Activated B cell treated with CpG ODN at 0.5 μM for 24 hours (primary cell): ENCODE results near the gene TENM4. TPM values are rescaled to one million over a fixed set of nuclear protein-coding genes. Genes with fewer than 3 reads are reported as not detected.

Experiments
- ATAC-seq: fragments of 200-7000 bp; cut with Tn5 transposase; one replicate; pipeline ENCODE4 v1.10.0; 2021; ENCODE audit warnings: low read depth, mild to moderate bottlenecking, moderate library complexity
- CTCF ChIA-PET: fragments of 350-600 bp; sonication (Branson Sonifier 250); formaldehyde crosslinking; loops from one replicate; lab custom pipeline; 2021; ENCODE audit warnings: antibody characterized with exemption; lab: Charles Lee
- POLR2A ChIA-PET: fragments of 350-600 bp; sonication (Branson Sonifier 250); formaldehyde crosslinking; loops from one replicate; lab custom pipeline; 2021; ENCODE audit warnings: antibody characterized with exemption; lab: Charles Lee
- DNase-seq: peaks from one replicate; pipeline ENCODE4 v3.0.0; 2022
- H3K27ac Mint-ChIP-seq: one replicate; pipeline ENCODE4 v1.8.0; 2020; ENCODE audit warnings: mixed read lengths
- H3K27me3 Mint-ChIP-seq: one replicate; pipeline ENCODE4 v1.8.0; 2021; ENCODE audit warnings: mixed read lengths
- H3K36me3 Mint-ChIP-seq: one replicate; pipeline ENCODE4 v1.8.0; 2021; ENCODE audit warnings: low read depth, mixed read lengths
- H3K4me1 Mint-ChIP-seq: one replicate; pipeline ENCODE4 v1.8.0; 2021; ENCODE audit warnings: mixed read lengths
- H3K4me3 Mint-ChIP-seq: one replicate; pipeline ENCODE4 v1.8.0; 2020; ENCODE audit warnings: mild to moderate bottlenecking, mixed read lengths
- H3K9me3 Mint-ChIP-seq: one replicate; pipeline ENCODE4 v1.8.0; 2020; ENCODE audit warnings: mixed read lengths
- intact Hi-C: fragments of 100-400 bp; cut with micrococcal nuclease; formaldehyde crosslinking; loops from one replicate; pipeline ENCODE4 v1.15.1; 2024
- total RNA-seq: library from RNA; stranded (reverse); gene quantifications from 2 replicates; pipeline ENCODE4 v1.2.3, GENCODE V29; 2022
- TF ChIP-seq, protein P1 (sequence below): fragments of 200-600 bp; IDR thresholded peaks from one replicate; pipeline ENCODE4 v1.8.0; 2022; ENCODE audit warnings: antibody characterized with exemption, mild to moderate bottlenecking

The TENM4 gene
- total RNA-seq, 1 donor from 2014 or later = 2.4 TPM

DNA sequence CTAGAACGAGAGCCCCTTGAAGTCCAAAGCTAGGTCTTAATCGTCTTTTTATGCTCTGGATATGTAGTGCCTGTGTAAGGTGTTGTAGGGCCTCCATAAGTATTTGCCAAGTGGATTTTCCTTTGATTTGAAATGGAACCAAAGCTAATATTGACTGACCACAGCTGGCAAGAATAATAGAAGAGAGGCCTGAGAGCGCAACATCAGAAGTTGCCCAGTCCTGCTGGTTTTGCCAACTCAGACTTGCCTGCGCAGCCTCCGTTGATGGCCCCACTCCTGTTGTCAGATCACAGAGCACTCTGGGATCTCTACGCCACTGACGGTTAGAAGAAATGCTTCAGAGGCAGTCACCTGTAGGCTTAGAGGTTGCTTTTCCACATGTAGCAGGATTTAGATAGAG is 251.2 kb downstream of the TENM4 start:
- Mint-ChIP-seq H3K27me3 (peaks cover 2% of the 10 kb centered on the region), H3K27ac (no peak overlapping the region), H3K4me3 (no peak overlapping the region), H3K4me1 (no peaks in the 10 kb centered on the region), H3K36me3 (no peaks in the 10 kb centered on the region), H3K9me3 (no peaks in the 10 kb centered on the region)
- intact Hi-C loops = no loop called here
- DNase-seq = no peak
- POLR2A ChIA-PET = no interaction called here
- CTCF ChIA-PET = no interaction called here
- ATAC-seq = no peak
- TF ChIP-seq, protein P1, sequence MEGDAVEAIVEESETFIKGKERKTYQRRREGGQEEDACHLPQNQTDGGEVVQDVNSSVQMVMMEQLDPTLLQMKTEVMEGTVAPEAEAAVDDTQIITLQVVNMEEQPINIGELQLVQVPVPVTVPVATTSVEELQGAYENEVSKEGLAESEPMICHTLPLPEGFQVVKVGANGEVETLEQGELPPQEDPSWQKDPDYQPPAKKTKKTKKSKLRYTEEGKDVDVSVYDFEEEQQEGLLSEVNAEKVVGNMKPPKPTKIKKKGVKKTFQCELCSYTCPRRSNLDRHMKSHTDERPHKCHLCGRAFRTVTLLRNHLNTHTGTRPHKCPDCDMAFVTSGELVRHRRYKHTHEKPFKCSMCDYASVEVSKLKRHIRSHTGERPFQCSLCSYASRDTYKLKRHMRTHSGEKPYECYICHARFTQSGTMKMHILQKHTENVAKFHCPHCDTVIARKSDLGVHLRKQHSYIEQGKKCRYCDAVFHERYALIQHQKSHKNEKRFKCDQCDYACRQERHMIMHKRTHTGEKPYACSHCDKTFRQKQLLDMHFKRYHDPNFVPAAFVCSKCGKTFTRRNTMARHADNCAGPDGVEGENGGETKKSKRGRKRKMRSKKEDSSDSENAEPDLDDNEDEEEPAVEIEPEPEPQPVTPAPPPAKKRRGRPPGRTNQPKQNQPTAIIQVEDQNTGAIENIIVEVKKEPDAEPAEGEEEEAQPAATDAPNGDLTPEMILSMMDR = no peak

DNA sequence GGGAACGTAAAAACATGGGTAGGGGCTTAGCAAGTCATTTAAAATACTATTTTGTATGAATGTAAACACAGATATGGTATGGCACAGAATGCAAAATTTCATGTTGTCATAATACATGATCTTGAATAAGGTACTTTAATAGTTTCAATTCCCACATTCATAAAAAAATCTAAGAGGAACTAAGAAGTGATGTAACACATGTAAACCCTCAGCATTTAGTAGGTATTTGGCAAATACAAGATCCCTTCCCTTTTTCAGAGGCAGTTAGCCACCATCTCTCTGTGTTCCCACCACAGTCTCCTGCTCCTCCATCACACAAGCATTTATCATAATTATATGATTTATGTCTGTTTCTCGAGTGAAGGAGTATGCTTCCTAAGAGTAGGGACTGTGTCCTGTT is 251.8 kb downstream of the TENM4 start:
- DNase-seq (no peak), ATAC-seq (no peak)
- ChIA-PET POLR2A (no interaction called here), CTCF (no interaction called here)
- Mint-ChIP-seq H3K9me3 (no peaks in the 10 kb centered on the region), H3K4me3 (no peak overlapping the region), H3K4me1 (no peaks in the 10 kb centered on the region), H3K36me3 (no peaks in the 10 kb centered on the region), H3K27ac (no peak overlapping the region), H3K27me3 (peaks cover 2% of the 10 kb centered on the region)
- intact Hi-C loops = no loop called here
- TF ChIP-seq, protein P1 = no peak

DNA sequence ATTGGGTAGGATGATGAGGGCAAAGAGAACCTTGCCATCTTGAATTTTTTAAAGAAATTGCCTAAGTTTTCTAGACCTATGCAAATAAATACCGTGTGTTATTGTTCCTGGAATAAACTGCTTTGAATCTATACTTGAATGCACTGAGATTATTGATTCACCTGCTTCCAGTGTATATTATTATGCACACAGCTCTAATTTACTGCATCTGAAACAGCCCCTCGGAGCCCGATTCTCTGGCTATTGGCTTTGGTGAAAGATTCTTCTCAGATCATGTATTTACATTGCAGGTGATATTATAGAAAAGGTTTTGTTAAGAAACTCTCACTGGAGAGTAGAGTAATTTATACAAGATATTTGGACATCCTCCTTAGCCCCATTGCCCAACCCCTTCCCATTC is 254.2 kb downstream of the TENM4 start:
- CTCF ChIA-PET = no interaction called here
- Mint-ChIP-seq H3K4me1 (no peaks in the 10 kb centered on the region), H3K9me3 (peaks cover 2% of the 10 kb centered on the region), H3K27ac (no peak overlapping the region), H3K4me3 (no peak overlapping the region), H3K36me3 (no peaks in the 10 kb centered on the region), H3K27me3 (peaks cover 2% of the 10 kb centered on the region)
- intact Hi-C loops = no loop called here
- no peak for DNase-seq
- POLR2A ChIA-PET = no interaction called here
- ATAC-seq = no peak
- TF ChIP-seq, protein P1 = no peak

DNA sequence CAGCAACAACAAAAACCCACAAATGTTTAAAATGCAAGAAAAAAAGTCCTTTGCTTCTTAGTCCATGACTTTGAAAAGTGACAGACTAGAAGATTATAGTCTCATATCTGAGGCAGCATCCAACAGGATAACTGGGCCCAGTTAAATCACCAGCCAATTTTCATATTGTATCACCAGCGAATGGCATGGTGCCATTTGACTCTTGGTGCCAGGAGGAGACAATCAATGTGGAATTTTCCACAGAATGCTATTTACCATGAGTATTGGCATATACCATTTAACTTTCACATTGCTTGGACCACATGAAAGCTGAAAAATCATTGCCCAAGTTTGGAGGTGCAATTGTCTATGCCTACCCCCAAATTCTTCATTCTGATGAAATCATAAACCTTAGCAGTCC is 255.5 kb downstream of the TENM4 start:
- TF ChIP-seq, protein P1 = no peak

DNA sequence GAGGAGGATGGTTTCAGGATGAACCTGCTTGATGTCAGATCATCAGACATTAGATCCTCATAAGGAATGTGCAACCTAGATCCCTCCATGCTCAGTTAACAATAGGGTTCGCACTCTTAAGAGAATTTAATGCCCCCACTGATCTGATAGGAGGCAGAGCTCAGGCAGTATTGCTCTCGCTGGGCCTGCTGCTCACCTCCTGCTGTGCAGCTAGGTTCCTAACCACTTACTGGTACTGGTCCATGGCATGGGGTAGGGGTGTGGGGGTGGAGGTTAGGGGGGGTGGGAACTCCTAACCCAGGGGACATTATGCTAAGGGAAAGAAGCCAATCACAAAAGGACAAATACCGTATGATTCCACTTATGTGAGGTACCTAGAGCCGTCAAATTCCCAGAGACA is 256.5 kb downstream of the TENM4 start:
- ChIA-PET CTCF (no interaction called here), POLR2A (no interaction called here)
- Mint-ChIP-seq H3K27me3 (peaks cover 4% of the 10 kb centered on the region), H3K4me3 (no peak overlapping the region), H3K36me3 (no peaks in the 10 kb centered on the region), H3K27ac (no peak overlapping the region), H3K4me1 (no peaks in the 10 kb centered on the region), H3K9me3 (peaks cover 2% of the 10 kb centered on the region)
- no peak for ATAC-seq
- TF ChIP-seq, protein P1 = no peak
- intact Hi-C loops = no loop called here
- no peak for DNase-seq

More for the DNA sequence above, 255.5 kb downstream of the TENM4 start:
- no peak overlapping the region for H3K27ac Mint-ChIP-seq
- ChIA-PET POLR2A (no interaction called here), CTCF (no interaction called here)
- no peaks in the 10 kb centered on the region for H3K36me3 Mint-ChIP-seq
- ATAC-seq (no peak), DNase-seq (no peak)
- peaks cover 2% of the 10 kb centered on the region for H3K9me3 Mint-ChIP-seq
- H3K4me3 Mint-ChIP-seq = no peak overlapping the region
- intact Hi-C loops = no loop called here
- peaks cover 2% of the 10 kb centered on the region for H3K27me3 Mint-ChIP-seq
- no peaks in the 10 kb centered on the region for H3K4me1 Mint-ChIP-seq
